A549 (cell line): ENCODE measurements around the gene DMAC2L. TPM values are rescaled to one million over a fixed set of nuclear protein-coding genes. Genes with fewer than 3 reads are reported as not detected.
A peak's percentile ranks its signal among the peaks of the same experiment; 100 is the strongest.

Source experiments
- ATAC-seq, 2 experiments: fragments of 200-7000 bp in 1 of 2; fragments of >200 bp in 1 of 2; cut with Nextera tagmentation in 1 of 2; cut with Tn5 transposase in 1 of 2; 3 replicates each; pipeline versions ENCODE4 v1.8.0 to v1.9.1; 2018 to 2020; ENCODE audit warnings: mild to moderate bottlenecking in 1 of 2, moderate library complexity in 1 of 2
- CTCF ChIA-PET: fragments of 300-600 bp; sonication (Branson Sonifier 250); formaldehyde crosslinking; extraction: SDS; loops from one replicate; lab custom pipeline; 2021; ENCODE audit warnings: antibody characterized with exemption, inconsistent platforms; lab: Yijun Ruan, JAX
- POLR2A ChIA-PET: fragments of 350-600 bp; formaldehyde crosslinking; extraction: SDS; loops from one replicate; lab custom pipeline; 2021; ENCODE audit warnings: antibody characterized with exemption, inconsistent platforms; lab: Yijun Ruan, JAX
- DNase-seq, 2 experiments: peaks; one replicate each; pipeline versions ENCODE4 v3.0.0 to v3.0.0-alpha.2; 2011 to 2016; ENCODE audit warnings: low read depth in 1 of 2, low spot score in 1 of 2
- FAIRE-seq: peaks from 2 replicates; lab custom pipeline; 2011; peaks lifted over from hg19 to GRCh38; lab: Jason Lieb, UNC
- H3K27ac ChIP-seq, 2 experiments: fragments of >200 bp; sonication (Bioruptor Twin); formaldehyde crosslinking; 3 replicates each; pipeline ENCODE4 v1.5.1; 2016 to 2017
- H3K4me1 ChIP-seq: fragments of >200 bp; sonication (Bioruptor Twin); formaldehyde crosslinking; 3 replicates; pipeline ENCODE4 v1.6.1; 2016
- H3K4me2 ChIP-seq: fragments of >200 bp; sonication (Bioruptor Twin); formaldehyde crosslinking; 3 replicates; pipeline ENCODE4 v1.6.1; 2016
- H3K4me3 ChIP-seq: fragments of >200 bp; sonication (Bioruptor Twin); formaldehyde crosslinking; 3 replicates; pipeline ENCODE4 v1.5.1; 2016
- H3K9me3 ChIP-seq: fragments of >200 bp; sonication (Bioruptor Twin); formaldehyde crosslinking; 3 replicates; pipeline ENCODE4 v1.6.1; 2016
- CBX2 ChIP-seq: fragments of 200-600 bp; sonication (generic); IDR thresholded peaks from 2 replicates; pipeline ENCODE4 v1.6.1; 2016; ENCODE audit warnings: low read depth, mild to moderate bottlenecking, borderline replicate concordance
- CBX8 ChIP-seq: fragments of 200-600 bp; sonication (generic); IDR thresholded peaks from 2 replicates; pipeline ENCODE4 v1.6.1; 2016
- CEBPB ChIP-seq, 2 experiments: fragments of >200 bp in 1 of 2; sonication (Bioruptor Twin) in 1 of 2; formaldehyde crosslinking in 1 of 2; IDR thresholded peaks; 2 replicates each; pipeline ENCODE4 v1.6.1; 2012 to 2016
- CHD4 ChIP-seq: fragments of 200-600 bp; sonication (generic); IDR thresholded peaks from 2 replicates; pipeline ENCODE4 v1.6.1; 2016; ENCODE audit warnings: antibody characterized with exemption, mild to moderate bottlenecking, borderline replicate concordance
- CTCF ChIP-seq: fragments of >200 bp; sonication (Bioruptor Twin); formaldehyde crosslinking; IDR thresholded peaks from 3 replicates; pipeline ENCODE4 v1.5.1; 2016
- ELK1 ChIP-seq: fragments of 150-350 bp; IDR thresholded peaks from 2 replicates; pipeline ENCODE4 v1.6.1; 2014; ENCODE audit warnings: low read depth, mild to moderate bottlenecking, low read length
- EP300 ChIP-seq, 2 experiments: fragments of >200 bp; sonication (Bioruptor Twin); formaldehyde crosslinking; IDR thresholded peaks; 2 replicates in 1 of 2; 3 replicates in 1 of 2; pipeline ENCODE4 v1.6.1; 2016 to 2017
- FOSB ChIP-seq: fragments of 250-450 bp; sonication (Bioruptor Pico); IDR thresholded peaks from 2 replicates; pipeline ENCODE4 v1.5.0; 2020; ENCODE audit warnings: mild to moderate bottlenecking, moderate library complexity
- FOSL2 ChIP-seq, 2 experiments: fragments of 450-650 bp in 1 of 2; fragments of >200 bp in 1 of 2; sonication (Bioruptor Twin) in 1 of 2; formaldehyde crosslinking; IDR thresholded peaks; 2 replicates each; pipeline versions ENCODE4 v1.5.0 to v1.6.1; 2016 to 2020; ENCODE audit warnings: mild to moderate bottlenecking in 1 of 2, moderate library complexity in 1 of 2
- FOXS1 ChIP-seq: fragments of 250-450 bp; sonication (Bioruptor Pico); IDR thresholded peaks from 2 replicates; pipeline ENCODE4 v1.5.0; 2020; ENCODE audit warnings: mild to moderate bottlenecking, moderate library complexity
- GATA3 ChIP-seq: IDR thresholded peaks from 2 replicates; pipeline ENCODE4 v1.6.1; 2012; ENCODE audit warnings: borderline replicate concordance
- HOXA7 ChIP-seq: fragments of 250-450 bp; sonication (Bioruptor Pico); IDR thresholded peaks from 2 replicates; pipeline ENCODE4 v1.5.0; 2020; ENCODE audit warnings: mild to moderate bottlenecking, moderate library complexity
- HOXB13 ChIP-seq: fragments of 250-450 bp; sonication (Bioruptor Pico); IDR thresholded peaks from 2 replicates; pipeline ENCODE4 v1.5.0; 2020; ENCODE audit warnings: low read depth, mild to moderate bottlenecking, moderate library complexity
- HOXB5 ChIP-seq: fragments of 250-450 bp; sonication (Bioruptor Pico); IDR thresholded peaks from 2 replicates; pipeline ENCODE4 v1.5.0; 2020; ENCODE audit warnings: mild to moderate bottlenecking, moderate library complexity
- KDM1A ChIP-seq: fragments of 200-600 bp; sonication (generic); IDR thresholded peaks from 2 replicates; pipeline ENCODE4 v1.6.1; 2016; ENCODE audit warnings: low read depth, mild to moderate bottlenecking
- KDM5A ChIP-seq: fragments of 200-600 bp; sonication (generic); IDR thresholded peaks from 2 replicates; pipeline ENCODE4 v1.6.1; 2016; ENCODE audit warnings: antibody characterized with exemption, mild to moderate bottlenecking
- MAFK ChIP-seq: fragments of 450-650 bp; IDR thresholded peaks from 2 replicates; pipeline ENCODE4 v1.6.1; 2014; ENCODE audit not compliant: partially characterized antibody
- NFE2L2 ChIP-seq: fragments of 150-350 bp; conservative IDR thresholded peaks from 2 replicates; pipeline ENCODE4 v1.6.1; 2014; ENCODE audit warnings: low read length
- NPAS2 ChIP-seq: fragments of 250-450 bp; sonication (Bioruptor Pico); IDR thresholded peaks from 2 replicates; pipeline ENCODE4 v1.8.0; 2022; ENCODE audit warnings: mild to moderate bottlenecking, moderate library complexity, borderline replicate concordance
- NR3C1 ChIP-seq: fragments of >200 bp; sonication (Bioruptor Twin); formaldehyde crosslinking; IDR thresholded peaks from 3 replicates; pipeline ENCODE4 v1.6.1; 2017
- PHF8 ChIP-seq: fragments of 200-600 bp; sonication (generic); IDR thresholded peaks from 2 replicates; pipeline ENCODE4 v1.6.1; 2016; ENCODE audit warnings: low read depth, mild to moderate bottlenecking, antibody characterized with exemption, moderate library complexity, borderline replicate concordance
- POLR2A ChIP-seq: IDR thresholded peaks from 2 replicates; pipeline ENCODE4 v1.6.1; 2012; ENCODE audit warnings: mild to moderate bottlenecking, low read length
- RARB ChIP-seq: fragments of 250-450 bp; sonication (Bioruptor Pico); IDR thresholded peaks from 2 replicates; pipeline ENCODE4 v1.8.0; 2021; ENCODE audit warnings: mild to moderate bottlenecking, moderate library complexity
- RCOR1 ChIP-seq: fragments of 150-350 bp; IDR thresholded peaks from 2 replicates; pipeline ENCODE4 v1.6.1; 2014; ENCODE audit warnings: antibody characterized with exemption, low read length, low read depth
- RFX5 ChIP-seq: fragments of 450-650 bp; IDR thresholded peaks from 2 replicates; pipeline ENCODE4 v1.7.1; 2014; ENCODE audit warnings: antibody characterized with exemption, mild to moderate bottlenecking, moderate library complexity
- RNF2 ChIP-seq: fragments of 200-600 bp; sonication (generic); IDR thresholded peaks from 2 replicates; pipeline ENCODE4 v1.6.1; 2016; ENCODE audit warnings: low read depth, mild to moderate bottlenecking, antibody characterized with exemption, moderate library complexity, borderline replicate concordance
- TP53 ChIP-seq: fragments of 250-450 bp; sonication (Bioruptor Pico); IDR thresholded peaks from 2 replicates; pipeline ENCODE4 v1.5.0; 2021; ENCODE audit warnings: mild to moderate bottlenecking, moderate library complexity
- USF2 ChIP-seq: fragments of 450-650 bp; IDR thresholded peaks from 2 replicates; pipeline ENCODE4 v1.6.1; 2014; ENCODE audit warnings: antibody characterized with exemption
- ZFP36 ChIP-seq: fragments of 450-650 bp; IDR thresholded peaks from 2 replicates; pipeline ENCODE4 v1.6.1; 2014; ENCODE audit warnings: borderline replicate concordance; ENCODE audit not compliant: partially characterized antibody
- ZNF302 ChIP-seq: fragments of 250-450 bp; sonication (Bioruptor Pico); IDR thresholded peaks from 2 replicates; pipeline ENCODE4 v1.9.0; 2021; ENCODE audit warnings: inconsistent platforms, mild to moderate bottlenecking, moderate library complexity
- ZSCAN20 ChIP-seq: fragments of 250-450 bp; sonication (Bioruptor Pico); IDR thresholded peaks from 2 replicates; pipeline ENCODE4 v1.8.0; 2022; ENCODE audit warnings: mild to moderate bottlenecking, moderate library complexity
- WGBS: methylation state at CpG from one replicate; pipeline ENCODE4 v1.1.6; 2017; ENCODE audit errors: missing lambda C conversion rate; 5-methylcytosine and 5-hydroxymethylcytosine counted together
- polyA minus RNA-seq: library from RNA; depleted of rRNA, polyadenylated mRNA; stranded (reverse); fragments of >200 nt; gene quantifications from 2 replicates; pipeline ENCODE4 v1.2.3, GENCODE V29; 2011; rRNA and poly(A)+ RNA removed
- polyA plus RNA-seq, 4 experiments: library from polyadenylated mRNA; depleted of rRNA in 3 of 4; stranded (reverse); fragments of >200 nt; fragmentation: RNase III in 1 of 4; extraction: RNeasy Plus Mini Kit Qiagen cat#74134 plus additional on column Dnase treatment in 1 of 4; gene quantifications; 2 replicates in 3 of 4; 3 replicates in 1 of 4; pipeline ENCODE4 v1.2.3, GENCODE V29; 2011 to 2017
- TF ChIP-seq, protein P1 (sequence below): IDR thresholded peaks from 2 replicates; pipeline ENCODE4 v1.6.1; 2012; ENCODE audit warnings: low read depth, borderline replicate concordance
- TF ChIP-seq, protein P2 (sequence below): IDR thresholded peaks from 2 replicates; pipeline ENCODE4 v1.6.1; 2012
- TF ChIP-seq, protein P3 (sequence below): fragments of >200 bp; sonication (Bioruptor Twin); formaldehyde crosslinking; IDR thresholded peaks from 2 replicates; pipeline ENCODE4 v1.6.1; 2016
- TF ChIP-seq, protein P4 (sequence below): fragments of >200 bp; sonication (Bioruptor Twin); formaldehyde crosslinking; IDR thresholded peaks from 3 replicates; pipeline ENCODE4 v1.6.1; 2016

DMAC2L gene
- polyA plus RNA-seq (2011; rRNA removed) (15.2 and 24.6 TPM in 2 replicates), polyA plus RNA-seq (2017; fragmentation: RNase III; extraction: RNeasy Plus Mini Kit Qiagen cat#74134 plus additional on column Dnase treatment) (10.0 to 15.2 TPM (median 14.0 TPM) in 3 replicates), polyA minus RNA-seq (15.1 and 16.5 TPM in 2 replicates)
- polyA plus RNA-seq (2012; cell fraction: cytosol; rRNA removed): 17.2 and 18.1 TPM in 2 replicates
- polyA plus RNA-seq (2012; cell fraction: nucleus; rRNA removed): 7.6 and 8.9 TPM in 2 replicates

DNA sequence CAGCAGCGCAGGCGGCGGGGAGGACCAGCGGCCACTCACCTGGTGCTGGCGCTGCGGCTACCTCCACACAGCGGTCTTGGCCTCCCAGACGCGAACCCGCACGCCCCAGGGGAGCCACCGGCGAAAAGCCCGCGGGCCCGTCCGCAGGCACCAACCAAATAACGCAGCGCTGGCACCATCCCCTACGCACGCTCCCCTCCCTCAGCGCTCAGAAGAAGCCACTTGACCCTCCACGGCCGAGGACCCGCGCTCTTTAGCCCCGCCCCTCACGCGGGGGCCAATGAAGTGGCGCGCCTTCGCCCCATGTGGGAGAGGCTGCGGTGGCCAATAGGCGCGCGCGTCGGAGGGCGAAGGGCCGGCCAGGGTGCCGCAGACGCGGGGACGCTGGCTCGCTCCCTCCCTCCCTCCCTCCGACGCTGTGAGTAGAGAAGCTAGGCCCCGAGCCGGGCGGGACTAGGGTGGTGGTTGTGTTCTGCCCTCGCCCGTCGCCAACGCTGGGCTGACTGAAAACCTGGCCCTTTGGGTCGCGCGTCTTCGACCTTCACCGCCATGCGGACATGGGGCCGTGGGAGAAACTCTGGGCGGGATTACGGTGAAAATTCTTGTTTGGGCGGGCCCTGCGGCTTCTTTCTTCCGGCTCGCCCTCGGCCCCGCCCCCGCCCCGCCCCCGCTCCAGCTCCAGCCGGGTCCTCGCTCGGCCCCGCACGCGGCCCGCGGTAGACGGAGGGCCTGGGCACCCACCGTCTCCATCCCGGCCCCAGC lies at the start of gene DMAC2L, which contains the start of gene L2HGDH:
Gene DMAC2L (plus strand): TSS at position 353 of the 762 bp plus-strand sequence. CDS start 9,164 bp downstream, outside the sequence.
Gene L2HGDH (minus strand): TSS at position 258 of the 762 bp plus-strand sequence. CDS start 79 bp downstream, at position 179.
- FAIRE-seq (no peak), ATAC-seq (peak; percentile 95 to 97), DNase-seq (peak; percentile 95 to 97)
- Histone ChIP-seq H3K4me1 (peaks cover 22% of the 10 kb centered on the region), H3K27ac (peak within 1 kb of the TSS; percentile 91 to 96), H3K4me3 (peak within 1 kb of the TSS; percentile 56), H3K9me3 (no peaks in the 10 kb centered on the region), H3K4me2 (peak within 1 kb of the TSS; percentile 88)
- under 1% methylated on average over 36 of the region's 83 CpGs for WGBS
- ChIA-PET POLR2A (interaction anchor here (0.5 to 1.9 kb wide), 38 partner anchors 9 to 576 kb away, joined by 3 to 22 read pairs (median 4); partner anchors contain the start of genes ATL1, CDKL1, MAP4K5 and SAV1), CTCF (interaction anchor here (0.7 to 2.2 kb wide), 11 partner anchors 10 to 242 kb away, joined by 3 to 23 read pairs (median 3); partner anchors contain the start of gene MAP4K5)
- no peak for TF ChIP-seq ZNF302 (CRISPR knock-in tag)
- no peak for TF ChIP-seq HOXB13 (CRISPR knock-in tag)
- peak; percentile 87 for TF ChIP-seq USF2
- TF ChIP-seq CTCF: no peak; the same call in 2 of the 3 replicates
- TF ChIP-seq ZSCAN20 (CRISPR knock-in tag): no peak
- no peak for TF ChIP-seq HOXA7
- peak; percentile 94 for TF ChIP-seq PHF8
- TF ChIP-seq GATA3: no peak
- no peak for TF ChIP-seq FOSL2 (IDR thresholded peaks at IDR 0.05)
- TF ChIP-seq FOSL2 (CRISPR knock-in tag; IDR thresholded peaks at IDR 0.05): no peak
- TF ChIP-seq TP53: no peak
- TF ChIP-seq FOSB (CRISPR knock-in tag): no peak
- TF ChIP-seq NFE2L2: no peak
- TF ChIP-seq, protein P1, sequence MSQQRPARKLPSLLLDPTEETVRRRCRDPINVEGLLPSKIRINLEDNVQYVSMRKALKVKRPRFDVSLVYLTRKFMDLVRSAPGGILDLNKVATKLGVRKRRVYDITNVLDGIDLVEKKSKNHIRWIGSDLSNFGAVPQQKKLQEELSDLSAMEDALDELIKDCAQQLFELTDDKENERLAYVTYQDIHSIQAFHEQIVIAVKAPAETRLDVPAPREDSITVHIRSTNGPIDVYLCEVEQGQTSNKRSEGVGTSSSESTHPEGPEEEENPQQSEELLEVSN: peak; percentile 97
- TF ChIP-seq RCOR1: no peak
- TF ChIP-seq, protein P2, sequence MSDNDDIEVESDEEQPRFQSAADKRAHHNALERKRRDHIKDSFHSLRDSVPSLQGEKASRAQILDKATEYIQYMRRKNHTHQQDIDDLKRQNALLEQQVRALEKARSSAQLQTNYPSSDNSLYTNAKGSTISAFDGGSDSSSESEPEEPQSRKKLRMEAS: peak; percentile 95
- TF ChIP-seq CEBPB (IDR thresholded peaks at IDR 0.05): no peak
- peak; percentile 76 for TF ChIP-seq POLR2A
- TF ChIP-seq, protein P3, sequence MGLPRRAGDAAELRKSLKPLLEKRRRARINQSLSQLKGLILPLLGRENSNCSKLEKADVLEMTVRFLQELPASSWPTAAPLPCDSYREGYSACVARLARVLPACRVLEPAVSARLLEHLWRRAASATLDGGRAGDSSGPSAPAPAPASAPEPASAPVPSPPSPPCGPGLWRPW: no peak
- TF ChIP-seq ELK1: no peak
- TF ChIP-seq RARB: no peak
- TF ChIP-seq EP300 (IDR thresholded peaks at IDR 0.05): no peak
- TF ChIP-seq, protein P4, sequence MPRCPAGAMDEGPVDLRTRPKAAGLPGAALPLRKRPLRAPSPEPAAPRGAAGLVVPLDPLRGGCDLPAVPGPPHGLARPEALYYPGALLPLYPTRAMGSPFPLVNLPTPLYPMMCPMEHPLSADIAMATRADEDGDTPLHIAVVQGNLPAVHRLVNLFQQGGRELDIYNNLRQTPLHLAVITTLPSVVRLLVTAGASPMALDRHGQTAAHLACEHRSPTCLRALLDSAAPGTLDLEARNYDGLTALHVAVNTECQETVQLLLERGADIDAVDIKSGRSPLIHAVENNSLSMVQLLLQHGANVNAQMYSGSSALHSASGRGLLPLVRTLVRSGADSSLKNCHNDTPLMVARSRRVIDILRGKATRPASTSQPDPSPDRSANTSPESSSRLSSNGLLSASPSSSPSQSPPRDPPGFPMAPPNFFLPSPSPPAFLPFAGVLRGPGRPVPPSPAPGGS: peak; percentile 84; the same call in 1 of the 3 replicates
- no peak for TF ChIP-seq FOXS1
- TF ChIP-seq CBX2: no peak
- no peak for TF ChIP-seq NR3C1
- TF ChIP-seq RFX5: no peak
- TF ChIP-seq NPAS2 (CRISPR knock-in tag): no peak
- TF ChIP-seq CHD4: no peak
- no peak for TF ChIP-seq HOXB5 (CRISPR knock-in tag)
- TF ChIP-seq MAFK: no peak
- no peak for TF ChIP-seq CBX8
- no peak for TF ChIP-seq KDM5A
- no peak for TF ChIP-seq ZFP36
- no peak for TF ChIP-seq RNF2
- no peak for TF ChIP-seq KDM1A
